NT2/D1 (cell line): ENCODE results near the gene LEMD2.

Source experiments
- SUZ12 ChIP-seq: IDR thresholded peaks from 2 replicates; pipeline ENCODE4 v1.6.1; 2011; ENCODE audit not compliant: insufficient read length, insufficient read depth; ENCODE audit errors: extremely low read depth
- YY1 ChIP-seq: IDR thresholded peaks from 2 replicates; pipeline ENCODE4 v1.6.1; 2011; ENCODE audit not compliant: insufficient read length, insufficient read depth

- TF ChIP-seq YY1 (no peak), SUZ12 (no peak)
Measured at GRCh38 chr6:33742837-33743236, 46.1 kb downstream of the LEMD2 start.
